PC-9 (cell line): ENCODE results near the gene VSIG2. TPM values are rescaled to one million over a fixed set of nuclear protein-coding genes. Genes with fewer than 3 reads are reported as not detected.

Source experiments
- BruUV-seq: library from RNA; stranded (reverse); fragments of 400-500 nt; replicated peaks from 2 replicates; lab custom pipeline; 2021; lab: Mats Ljungman, UMichigan
- CTCF ChIA-PET: fragments of 300-600 bp; sonication (Branson Sonifier 250); formaldehyde crosslinking; loops from one replicate; lab custom pipeline; 2022; ENCODE audit warnings: antibody characterized with exemption; lab: Charles Lee
- POLR2A ChIA-PET: fragments of 300-600 bp; sonication (Branson Sonifier 250); formaldehyde crosslinking; loops from one replicate; lab custom pipeline; 2022; ENCODE audit warnings: antibody characterized with exemption; ENCODE audit not compliant: unreplicated experiment; lab: Charles Lee
- DNase-seq, 2 experiments: peaks; one replicate each; pipeline versions ENCODE4 v3.0.0 to v3.0.0-alpha.2; 2015 to 2022; ENCODE audit warnings: mixed read lengths in 1 of 2
- H2AFZ ChIP-seq: fragments of 200-600 bp; sonication (generic); 2 replicates; pipeline ENCODE4 v1.8.1; 2017; ENCODE audit warnings: antibody characterized with exemption
- H3F3A ChIP-seq: fragments of 200-600 bp; sonication (generic); 2 replicates; pipeline ENCODE4 v1.8.1; 2017; ENCODE audit warnings: antibody characterized with exemption, mild to moderate bottlenecking, low read depth; ENCODE audit not compliant: insufficient read depth
- H3K27ac ChIP-seq: fragments of 200-600 bp; sonication (generic); 2 replicates; pipeline ENCODE4 v1.6.1; 2016; ENCODE audit warnings: mixed run types
- H3K27me3 ChIP-seq: fragments of 200-600 bp; sonication (generic); 2 replicates; pipeline ENCODE4 v1.6.1; 2016; ENCODE audit warnings: low read depth, mixed run types; ENCODE audit not compliant: insufficient read depth
- H3K36me3 ChIP-seq: fragments of 200-600 bp; sonication (generic); 2 replicates; pipeline ENCODE4 v1.6.1; 2016; ENCODE audit warnings: low read depth, mixed run types
- H3K4me1 ChIP-seq: fragments of 200-600 bp; sonication (generic); replicated peaks from 2 replicates; pipeline ENCODE4 v1.6.1; 2016; ENCODE audit warnings: mixed run types; ENCODE audit not compliant: insufficient read depth
- H3K4me2 ChIP-seq: fragments of 200-600 bp; sonication (generic); 2 replicates; pipeline ENCODE4 v1.6.1; 2017; ENCODE audit warnings: mixed run types
- H3K4me3 ChIP-seq: fragments of 200-600 bp; sonication (generic); 2 replicates; pipeline ENCODE4 v1.6.1; 2016; ENCODE audit warnings: mixed run types
- H3K79me2 ChIP-seq: fragments of 200-600 bp; sonication (generic); 2 replicates; pipeline ENCODE4 v1.6.1; 2017; ENCODE audit warnings: low read depth, mixed run types
- H3K9me2 ChIP-seq: fragments of 200-600 bp; sonication (generic); 2 replicates; pipeline ENCODE4 v1.8.1; 2017; ENCODE audit warnings: mild to moderate bottlenecking; ENCODE audit not compliant: insufficient read depth
- H3K9me3 ChIP-seq: fragments of 200-600 bp; sonication (generic); 2 replicates; pipeline ENCODE4 v1.8.1; 2016; ENCODE audit warnings: low read depth; ENCODE audit not compliant: insufficient read depth
- H4K20me1 ChIP-seq: fragments of 200-600 bp; sonication (generic); 2 replicates; pipeline ENCODE4 v1.8.1; 2017; ENCODE audit not compliant: insufficient read depth
- EZH2 ChIP-seq: fragments of 200-600 bp; sonication (generic); IDR thresholded peaks from 2 replicates; pipeline ENCODE4 v1.8.0; 2017; ENCODE audit warnings: antibody characterized with exemption, low read depth
- intact Hi-C: fragments of 100-400 bp; cut with micrococcal nuclease; formaldehyde crosslinking; loops from one replicate; pipeline ENCODE4 v1.10.0; 2022; ENCODE audit not compliant: unreplicated experiment
- total RNA-seq: library from RNA; stranded (reverse); gene quantifications from 2 replicates; pipeline ENCODE4 v1.2.3, GENCODE V29; 2021
- TF ChIP-seq, protein P1 (sequence below): fragments of 200-600 bp; sonication (generic); conservative IDR thresholded peaks from 2 replicates; pipeline ENCODE4 v1.6.1; 2017; ENCODE audit warnings: mixed run types, antibody characterized with exemption, mild to moderate bottlenecking, moderate library complexity

Gene VSIG2
- total RNA-seq, 1 experiment from 2014 or later = 12.4 TPM

DNA sequence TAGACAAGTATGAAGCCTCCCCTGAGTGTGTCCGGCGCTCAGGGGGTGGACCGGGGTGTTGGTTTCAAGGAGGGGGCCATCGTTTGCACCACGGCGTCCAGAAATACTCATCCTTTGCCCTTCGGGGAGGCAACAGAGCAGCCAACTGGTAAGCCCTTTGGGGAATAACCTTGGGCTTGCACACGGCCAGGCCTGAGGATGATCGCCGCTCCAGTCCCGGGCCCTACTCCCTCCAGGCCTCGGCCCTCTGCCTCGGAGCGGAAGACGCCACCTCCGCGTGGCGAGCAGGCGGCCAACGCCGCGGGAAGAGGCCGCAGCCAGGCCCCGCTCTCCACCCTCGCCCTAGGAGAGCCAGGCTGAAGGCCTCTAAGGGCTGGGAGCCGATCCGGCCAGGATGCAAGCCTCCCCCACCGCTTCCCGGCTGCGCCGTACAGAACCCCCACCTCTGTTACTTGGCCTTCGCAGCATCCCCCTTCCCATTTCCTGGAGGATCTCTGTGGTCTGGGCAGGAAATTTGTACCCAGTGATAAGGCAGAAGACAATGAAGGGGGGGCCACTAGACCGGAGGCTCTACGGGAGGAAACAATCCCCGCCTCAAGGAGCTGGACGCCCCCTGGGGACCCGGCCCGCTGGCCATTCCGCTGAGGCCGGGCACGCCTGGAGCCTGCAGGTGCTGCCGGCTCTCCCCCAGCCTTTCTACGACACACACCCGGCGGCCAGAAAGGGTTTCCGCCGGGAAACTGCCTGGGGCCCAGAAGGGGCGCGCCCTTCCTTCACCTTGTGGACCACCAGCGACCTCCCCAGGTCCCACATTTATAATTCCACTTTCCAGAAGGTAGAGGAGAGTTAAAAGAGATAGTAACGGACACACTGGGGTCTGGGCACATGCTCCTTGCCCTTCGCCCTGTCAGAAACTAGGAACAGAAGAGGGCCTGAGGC, 7.5 kb upstream of the VSIG2 start:
- Histone ChIP-seq H3K27me3 (no peaks in the 10 kb centered on the region), H3K4me3 (no peak overlapping the region), H3K9me3 (no peaks in the 10 kb centered on the region), H3K9me2 (no peaks in the 10 kb centered on the region), H3K27ac (no peak overlapping the region), H3K4me2 (no peak overlapping the region), H3K4me1 (peaks cover 23% of the 10 kb centered on the region), H4K20me1 (no peaks in the 10 kb centered on the region), H3K36me3 (no peaks in the 10 kb centered on the region), H3F3A (peaks cover 12% of the 10 kb centered on the region), H3K79me2 (peaks cover 9% of the 10 kb centered on the region; the same call in 1 of the 2 replicates), H2AFZ (no peak overlapping the region)
- TF ChIP-seq, protein P1, sequence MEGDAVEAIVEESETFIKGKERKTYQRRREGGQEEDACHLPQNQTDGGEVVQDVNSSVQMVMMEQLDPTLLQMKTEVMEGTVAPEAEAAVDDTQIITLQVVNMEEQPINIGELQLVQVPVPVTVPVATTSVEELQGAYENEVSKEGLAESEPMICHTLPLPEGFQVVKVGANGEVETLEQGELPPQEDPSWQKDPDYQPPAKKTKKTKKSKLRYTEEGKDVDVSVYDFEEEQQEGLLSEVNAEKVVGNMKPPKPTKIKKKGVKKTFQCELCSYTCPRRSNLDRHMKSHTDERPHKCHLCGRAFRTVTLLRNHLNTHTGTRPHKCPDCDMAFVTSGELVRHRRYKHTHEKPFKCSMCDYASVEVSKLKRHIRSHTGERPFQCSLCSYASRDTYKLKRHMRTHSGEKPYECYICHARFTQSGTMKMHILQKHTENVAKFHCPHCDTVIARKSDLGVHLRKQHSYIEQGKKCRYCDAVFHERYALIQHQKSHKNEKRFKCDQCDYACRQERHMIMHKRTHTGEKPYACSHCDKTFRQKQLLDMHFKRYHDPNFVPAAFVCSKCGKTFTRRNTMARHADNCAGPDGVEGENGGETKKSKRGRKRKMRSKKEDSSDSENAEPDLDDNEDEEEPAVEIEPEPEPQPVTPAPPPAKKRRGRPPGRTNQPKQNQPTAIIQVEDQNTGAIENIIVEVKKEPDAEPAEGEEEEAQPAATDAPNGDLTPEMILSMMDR = no peak
- TF ChIP-seq EZH2 = no peak
- ChIA-PET POLR2A (no interaction called here), CTCF (no interaction called here)
- no TSS peak for BruUV-seq
- intact Hi-C loops = no loop called here
- no peak for DNase-seq

DNA sequence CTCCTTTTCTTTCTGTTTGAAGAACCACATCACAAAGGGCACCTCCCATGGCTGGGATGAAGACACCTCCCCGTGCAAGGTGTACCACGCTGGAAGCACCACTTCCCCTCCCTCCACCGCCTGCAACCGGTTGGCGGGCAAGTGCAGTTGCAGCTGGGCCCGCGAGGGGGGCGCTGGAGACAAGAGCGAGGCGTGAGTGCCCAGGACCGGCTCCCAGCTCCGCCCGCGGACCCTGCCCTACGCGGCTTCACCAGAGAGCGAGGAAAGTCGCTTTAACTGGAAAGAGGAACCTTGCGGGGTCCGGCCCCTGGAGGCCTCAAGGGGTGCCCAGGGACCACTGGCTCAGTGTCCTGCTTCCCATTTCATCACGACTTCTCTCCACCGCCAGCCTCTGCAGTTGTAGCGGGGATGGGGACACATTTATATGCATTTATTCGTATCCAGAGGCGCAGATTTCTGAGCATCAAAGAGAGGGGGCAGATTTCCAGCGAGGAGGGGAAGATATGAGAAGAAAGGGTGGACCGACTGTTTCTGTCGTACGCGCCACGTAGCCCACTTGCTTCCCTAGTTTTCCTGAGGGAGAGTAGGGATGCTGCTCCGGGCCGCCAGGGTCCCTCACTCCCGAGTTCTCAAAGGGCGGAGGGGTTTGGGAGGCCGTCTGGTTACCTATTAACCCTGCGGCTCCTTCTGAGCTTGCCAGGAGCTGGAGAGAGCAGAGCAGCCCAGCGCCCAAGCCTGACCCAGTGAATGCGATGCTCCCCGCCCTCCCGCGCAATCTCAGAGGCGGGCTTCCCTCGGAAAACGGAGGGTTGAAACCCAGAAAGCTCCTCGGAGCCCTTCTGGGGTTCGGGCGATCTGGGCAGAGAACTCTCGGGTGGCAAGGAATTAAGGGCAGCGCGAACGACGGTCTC, 6.6 kb upstream of the VSIG2 start:
- H3K4me3 ChIP-seq = no peak overlapping the region
- BruUV-seq = no TSS peak
- peaks cover 15% of the 10 kb centered on the region for H3K4me1 ChIP-seq
- H2AFZ ChIP-seq = no peak overlapping the region
- no peak for DNase-seq
- no peak overlapping the region for H3K4me2 ChIP-seq
- H3K9me2 ChIP-seq = no peaks in the 10 kb centered on the region
- no peaks in the 10 kb centered on the region for H3K27me3 ChIP-seq
- intact Hi-C loops = no loop called here
- H4K20me1 ChIP-seq = no peaks in the 10 kb centered on the region
- POLR2A ChIA-PET = no interaction called here
- H3K9me3 ChIP-seq = no peaks in the 10 kb centered on the region
- no peak for TF ChIP-seq EZH2
- TF ChIP-seq, protein P1 = no peak
- CTCF ChIA-PET = no interaction called here
- peaks cover 3% of the 10 kb centered on the region for H3F3A ChIP-seq
- peaks cover 9% of the 10 kb centered on the region; the same call in 1 of the 2 replicates for H3K79me2 ChIP-seq
- H3K36me3 ChIP-seq = no peaks in the 10 kb centered on the region
- no peak overlapping the region for H3K27ac ChIP-seq

DNA sequence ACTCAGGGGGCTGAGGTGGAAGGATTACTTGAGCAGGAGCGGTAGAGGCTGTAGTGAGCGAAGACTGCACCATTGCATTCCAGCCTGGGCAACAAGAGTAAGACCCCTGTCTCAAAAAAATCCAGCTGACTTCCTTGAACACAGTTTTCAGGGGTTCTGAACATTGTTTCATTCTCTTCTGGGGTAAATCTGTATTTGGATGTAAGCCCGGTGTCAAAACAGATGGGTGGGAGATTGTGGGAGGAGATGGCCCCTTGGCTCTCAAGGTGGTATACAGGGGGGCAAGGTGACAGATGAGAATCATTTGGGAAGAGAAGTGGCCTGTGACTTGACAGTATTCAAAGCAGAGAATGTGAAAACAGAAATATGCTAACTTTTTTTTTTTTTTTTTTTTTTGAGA, 5.3 kb upstream of the VSIG2 start:
- CTCF ChIA-PET = no interaction called here
- intact Hi-C loops = no loop called here
- peaks cover 25% of the 10 kb centered on the region for H3K4me1 ChIP-seq

More for the DNA sequence above, 5.3 kb upstream of the VSIG2 start:
- POLR2A ChIA-PET = no interaction called here
- BruUV-seq = no TSS peak
- Histone ChIP-seq H3K36me3 (no peaks in the 10 kb centered on the region), H3K4me2 (no peak overlapping the region), H2AFZ (no peak overlapping the region), H3K9me2 (no peaks in the 10 kb centered on the region), H3K4me3 (no peak overlapping the region), H3K9me3 (no peaks in the 10 kb centered on the region), H3K27me3 (no peaks in the 10 kb centered on the region), H3K27ac (no peak overlapping the region), H3K79me2 (peaks cover 14% of the 10 kb centered on the region; the same call in 1 of the 2 replicates), H3F3A (no peaks in the 10 kb centered on the region), H4K20me1 (no peaks in the 10 kb centered on the region)
- no peak for DNase-seq
- TF ChIP-seq EZH2 = no peak
- TF ChIP-seq, protein P1 = no peak
